ENCODE results near the gene PDCD6IP.
"Not testable (repeated sequence)": the region's sequence is repeated elsewhere in the genome, so short reads cannot be mapped to it uniquely, and the experiment has no call there.

The PDCD6IP gene

DNA sequence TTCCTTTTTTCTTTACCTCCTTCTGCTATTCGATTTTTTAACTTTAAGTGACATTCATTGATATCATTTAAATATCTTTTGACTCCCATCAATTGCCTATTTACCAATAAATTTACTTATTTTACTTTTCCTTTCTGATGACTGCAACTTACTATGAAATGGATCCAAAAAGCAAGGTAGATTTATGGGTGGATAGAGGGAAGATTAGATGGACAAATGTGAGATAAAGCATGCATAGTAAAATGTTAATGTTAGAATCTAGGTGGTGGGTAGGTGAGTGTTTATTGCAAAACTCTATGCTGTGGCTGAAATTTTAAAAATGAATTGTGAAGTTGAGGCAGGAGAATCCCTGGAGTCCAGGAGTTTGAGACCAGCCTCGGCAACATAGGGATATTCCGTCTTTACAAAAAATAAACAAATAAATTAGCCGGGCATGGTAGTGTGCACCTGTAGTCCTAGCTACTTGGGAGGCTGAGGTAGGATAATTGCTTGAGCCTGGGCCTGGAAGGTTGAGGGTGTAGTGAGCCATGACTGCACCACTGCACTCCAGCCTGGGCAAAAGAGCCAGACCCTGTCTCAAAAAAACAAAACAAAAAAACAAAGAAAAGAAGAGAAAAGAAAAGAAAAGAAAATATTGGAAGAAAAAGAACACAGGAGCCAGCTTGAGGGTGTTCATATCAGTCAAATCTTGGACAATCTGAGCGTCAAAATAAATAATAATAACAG is 6.1 kb upstream of the PDCD6IP start:
- DNase-seq (ENCODE audit: low read depth, low spot score), result no peak

DNA sequence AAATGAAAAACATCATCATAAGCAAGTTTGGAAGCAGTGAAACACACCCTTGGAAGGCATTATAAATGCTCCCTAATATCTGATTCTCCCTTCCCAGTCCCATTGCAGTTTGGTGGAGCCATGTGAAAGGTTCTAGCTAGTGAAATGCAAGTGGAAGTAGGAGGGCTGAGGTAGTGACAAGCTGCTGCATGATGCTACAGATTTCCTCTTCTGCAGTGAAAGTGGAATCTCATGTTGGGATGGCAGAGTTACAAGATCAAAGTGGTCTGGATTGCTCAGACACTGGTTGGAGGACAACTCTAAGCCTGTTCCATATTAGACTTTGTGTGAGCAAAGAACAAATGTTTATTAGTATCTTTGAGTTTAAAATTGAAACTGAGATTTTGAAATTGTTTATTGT is 3.3 kb upstream of the PDCD6IP start:
- DNase-seq (ENCODE audit: low read depth, low spot score), result no peak

DNA sequence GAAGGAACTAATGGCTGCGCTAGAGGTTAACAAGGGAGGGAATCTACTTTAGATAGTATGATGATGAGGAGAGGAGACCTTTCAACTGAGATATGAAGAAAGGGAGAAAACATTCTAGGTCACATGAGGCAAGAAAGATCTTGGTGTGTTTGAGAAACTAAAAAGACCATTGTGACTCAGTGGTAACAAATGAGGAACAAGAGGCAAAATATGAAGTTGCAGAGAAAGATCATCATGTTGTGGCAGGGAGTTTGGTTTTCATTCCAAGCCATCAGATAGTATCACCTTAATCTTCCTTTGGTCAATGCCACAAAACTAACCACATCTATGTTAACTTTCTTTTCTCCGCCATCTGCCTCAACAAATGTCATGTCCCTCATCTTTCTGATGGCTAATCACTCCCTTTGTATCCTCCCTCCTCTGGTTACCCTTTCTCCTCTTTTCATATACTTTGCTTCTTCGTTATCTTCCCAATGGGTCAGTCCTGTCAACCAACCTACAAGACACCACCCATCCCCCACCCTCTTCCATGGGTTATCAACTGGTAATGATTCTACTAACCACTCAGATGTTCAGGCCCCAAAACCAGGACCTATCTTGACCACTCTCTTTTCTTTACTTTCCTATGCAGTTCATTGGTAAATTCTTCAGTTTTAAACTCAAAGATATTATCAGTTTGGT is 2.4 kb upstream of the PDCD6IP start:
- no peak for DNase-seq (ENCODE audit: low read depth, low spot score)

DNA sequence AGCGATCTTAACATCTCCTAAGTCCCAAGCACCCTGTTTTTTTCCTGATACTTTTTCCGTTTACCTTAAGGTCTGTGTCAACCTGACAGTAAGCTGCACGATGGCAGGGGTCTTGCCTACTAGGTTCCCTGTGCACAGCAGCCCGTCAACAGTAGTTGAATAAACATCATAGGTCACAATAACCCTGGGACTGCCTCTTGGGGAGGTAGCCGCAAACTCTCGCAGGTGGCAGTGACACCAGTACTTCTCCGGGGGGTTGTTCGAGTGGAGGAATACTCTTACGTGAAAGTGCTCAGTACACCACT is 365 bp upstream of the PDCD6IP start:
- no peak for DNase-seq (ENCODE audit: low read depth, low spot score)

DNA sequence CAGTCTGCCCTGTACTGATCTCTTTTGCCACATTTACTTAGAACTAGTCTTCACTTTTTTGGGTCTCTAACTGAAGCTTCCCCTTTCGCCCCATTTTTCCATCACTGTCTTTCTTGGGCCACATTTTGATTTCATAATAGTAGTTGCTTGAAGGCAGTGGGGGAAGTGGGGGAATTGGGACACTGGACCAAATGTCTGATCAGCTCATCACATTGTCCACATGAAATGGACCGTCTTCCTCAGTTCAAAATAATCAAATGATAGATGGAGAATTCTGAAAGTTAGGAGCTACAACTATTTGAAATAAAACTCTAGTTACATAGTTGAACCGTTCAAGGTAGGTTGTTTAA is 747 bp downstream of the PDCD6IP start:
- DNase-seq (ENCODE audit: low read depth, low spot score), result no peak

DNA sequence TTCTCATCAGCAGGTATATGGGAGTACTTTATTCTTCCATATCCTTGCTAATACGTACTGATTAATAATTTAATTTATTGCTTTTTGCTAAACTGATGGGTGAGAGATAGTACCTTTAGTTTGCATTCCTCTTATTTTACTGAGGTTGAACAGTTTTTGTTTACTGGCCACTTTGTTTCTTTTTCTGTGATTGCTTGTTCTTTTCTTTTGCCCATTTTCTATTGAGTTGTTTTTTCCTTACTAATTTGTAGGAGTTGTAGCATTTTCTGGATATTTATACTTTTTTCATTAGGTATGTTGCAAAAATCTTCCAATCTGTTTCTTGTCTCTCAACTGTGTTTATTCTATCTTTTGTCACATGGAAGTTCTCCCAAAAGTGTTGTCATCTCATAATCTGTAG is 4.8 kb downstream of the PDCD6IP start:
- DNase-seq (ENCODE audit: low read depth, low spot score), result no peak

DNA sequence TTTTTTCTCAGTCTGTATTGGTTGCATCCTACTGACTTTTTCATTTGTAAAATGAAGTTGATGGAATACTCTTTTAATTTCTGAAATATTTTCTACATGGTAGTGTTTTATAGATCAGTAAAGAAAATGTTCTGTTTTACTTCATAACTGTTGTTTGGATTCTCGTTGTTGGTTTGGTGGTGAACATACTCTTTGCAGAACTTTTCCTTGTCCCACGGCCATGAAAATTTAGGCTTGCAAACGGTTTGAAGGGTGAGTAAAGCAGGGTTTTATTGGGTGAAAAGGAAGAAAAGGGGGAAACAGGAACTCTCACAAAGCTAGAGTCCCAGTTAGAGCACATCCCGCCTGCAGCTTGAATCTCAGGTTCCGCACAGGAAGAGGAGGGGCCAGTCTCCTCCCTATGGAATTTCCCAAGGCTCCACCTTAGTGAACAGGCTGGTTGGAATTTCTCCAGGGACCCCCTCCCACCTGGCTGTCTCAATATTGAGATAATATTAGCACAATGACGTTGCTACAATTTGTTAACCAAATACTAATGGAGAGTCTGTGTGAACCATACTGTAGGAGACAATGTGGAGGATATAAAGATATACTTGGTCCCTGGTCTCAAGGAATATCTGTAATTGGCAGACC is 5.6 kb downstream of the PDCD6IP start:
- no peak for DNase-seq (ENCODE audit: low read depth, low spot score)

DNA sequence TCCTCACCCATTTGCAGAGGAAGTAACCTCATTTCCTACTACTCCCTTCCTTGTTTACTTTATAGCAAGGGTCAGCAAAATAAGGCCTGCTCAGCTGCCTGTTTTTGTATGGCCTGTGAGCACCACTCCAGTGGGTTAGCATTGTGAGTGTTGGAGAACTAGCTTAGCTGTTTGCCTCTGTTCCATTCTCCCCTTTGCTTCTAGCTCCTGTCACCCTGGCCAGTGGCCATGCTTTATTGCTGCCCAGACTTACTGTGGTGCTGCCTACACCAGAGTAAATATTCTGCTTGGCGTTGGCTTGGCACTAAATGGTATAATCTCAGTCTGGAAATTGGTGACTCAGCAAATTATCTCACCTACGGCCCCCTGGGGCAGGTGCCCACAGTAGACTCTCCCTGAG is 8.8 kb downstream of the PDCD6IP start:
- DNase-seq (ENCODE audit: low read depth, low spot score), result no peak

DNA sequence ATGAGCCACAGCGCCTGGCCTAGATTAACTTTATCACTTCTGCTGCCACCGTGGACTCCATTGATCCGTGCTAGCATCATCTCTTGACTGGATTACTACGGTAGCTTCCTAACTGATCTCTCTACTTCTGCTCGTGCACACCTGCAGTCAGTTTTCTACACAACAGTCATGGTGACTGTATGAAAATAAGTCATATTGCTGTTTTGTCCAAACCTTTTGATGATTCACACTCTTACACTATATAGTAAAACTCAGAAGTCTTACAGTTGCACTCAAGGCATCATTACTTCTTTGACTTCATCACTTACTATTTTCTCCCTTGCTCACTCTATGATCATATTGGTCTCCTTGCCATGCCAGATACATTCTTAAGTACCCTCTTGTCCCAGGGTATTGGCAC is 10.1 kb downstream of the PDCD6IP start:
- no peak for DNase-seq (ENCODE audit: low read depth, low spot score)

DNA sequence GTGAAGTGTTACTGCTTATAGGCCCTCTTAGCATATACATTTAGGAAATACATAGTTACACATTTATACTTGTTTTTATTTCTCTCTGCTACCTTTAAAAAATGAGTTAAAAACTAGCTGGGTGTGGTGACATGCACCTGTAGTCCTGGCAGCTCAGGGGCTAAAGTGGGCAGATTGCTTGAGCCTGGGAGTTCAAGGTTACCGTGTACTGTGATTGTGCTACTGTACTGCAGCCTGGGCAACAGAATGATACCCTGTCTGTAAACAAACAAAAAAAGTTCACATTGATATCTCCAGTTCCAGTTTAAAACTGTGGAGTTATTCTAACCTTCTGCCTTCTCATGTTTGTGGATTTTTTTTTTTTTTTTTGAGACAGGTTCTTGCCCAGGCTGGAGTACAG is 12.1 kb downstream of the PDCD6IP start:
- DNase-seq (ENCODE audit: low read depth, low spot score), result no peak

DNA sequence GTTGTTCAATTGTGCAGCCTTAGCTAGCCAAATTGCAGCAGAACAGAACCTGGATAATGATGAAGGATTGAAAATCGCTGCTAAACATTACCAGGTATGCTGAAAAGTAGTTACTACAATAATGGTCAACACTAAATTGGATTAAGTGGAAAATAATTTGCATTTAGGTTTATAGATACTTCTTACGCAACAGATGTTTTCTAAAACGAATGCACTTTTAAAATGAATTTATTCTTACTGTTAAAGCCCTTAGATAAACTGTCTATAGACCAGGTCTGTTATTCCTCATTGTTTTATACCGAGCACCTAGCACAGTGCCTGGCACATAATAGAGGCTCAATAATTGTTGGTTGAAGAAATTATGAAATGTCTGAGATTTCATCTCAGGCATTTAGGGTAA is 23.6 kb downstream of the PDCD6IP start:
- no peak for DNase-seq (ENCODE audit: low read depth, low spot score)

DNA sequence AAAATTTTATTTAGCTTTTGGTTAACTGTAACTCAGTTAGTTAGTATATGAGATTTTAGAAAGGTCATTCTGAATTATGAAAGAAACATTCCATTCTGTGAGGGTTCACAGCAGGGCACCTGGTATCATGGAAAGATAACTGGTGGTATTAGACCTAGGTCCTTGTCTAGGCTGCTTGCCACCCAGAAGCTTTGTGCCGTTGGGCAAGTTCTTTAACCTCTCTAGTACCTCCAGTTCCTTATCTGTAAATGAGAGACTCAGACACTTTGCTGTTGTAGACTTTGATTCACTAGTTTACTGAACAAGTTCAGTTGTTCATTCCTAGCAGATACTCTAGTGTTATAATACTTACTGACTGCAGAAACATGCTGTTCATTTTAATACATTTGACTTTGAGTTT is 25.4 kb downstream of the PDCD6IP start:
- no peak for DNase-seq (ENCODE audit: low read depth, low spot score)

DNA sequence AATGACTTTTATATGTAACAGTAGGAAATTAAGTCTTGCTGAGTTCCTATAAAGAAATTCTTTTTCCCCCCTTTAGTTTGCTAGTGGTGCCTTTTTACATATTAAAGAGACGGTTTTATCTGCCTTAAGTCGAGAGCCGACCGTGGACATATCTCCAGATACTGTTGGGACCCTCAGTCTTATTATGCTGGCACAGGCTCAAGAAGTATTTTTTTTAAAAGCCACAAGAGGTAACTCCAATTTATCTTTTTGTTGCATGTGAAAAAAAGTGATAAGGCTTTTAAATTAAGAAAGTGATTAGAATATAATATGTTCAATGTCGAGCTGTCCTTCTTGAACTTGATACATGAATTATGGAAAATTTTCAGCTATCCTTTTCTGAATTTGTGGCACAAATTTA is 26.7 kb downstream of the PDCD6IP start:
- DNase-seq (ENCODE audit: low read depth, low spot score), result no peak

DNA sequence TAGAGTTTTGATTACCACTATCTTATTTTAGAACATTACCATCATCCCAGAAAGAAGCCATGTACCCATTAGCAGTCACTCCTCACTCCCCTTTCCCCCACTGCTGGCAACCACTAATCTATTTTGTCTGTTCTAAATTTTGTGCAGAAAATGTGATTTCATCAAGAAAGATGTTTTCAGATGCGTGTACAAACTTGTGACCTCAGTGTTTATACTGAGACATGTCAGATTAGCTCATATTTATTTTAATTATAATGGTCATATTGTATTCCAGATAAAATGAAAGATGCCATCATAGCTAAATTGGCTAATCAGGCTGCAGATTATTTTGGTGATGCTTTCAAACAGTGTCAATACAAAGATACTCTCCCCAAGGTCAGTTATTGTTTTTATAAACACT is 27.8 kb downstream of the PDCD6IP start:
- no peak for DNase-seq (ENCODE audit: low read depth, low spot score)

DNA sequence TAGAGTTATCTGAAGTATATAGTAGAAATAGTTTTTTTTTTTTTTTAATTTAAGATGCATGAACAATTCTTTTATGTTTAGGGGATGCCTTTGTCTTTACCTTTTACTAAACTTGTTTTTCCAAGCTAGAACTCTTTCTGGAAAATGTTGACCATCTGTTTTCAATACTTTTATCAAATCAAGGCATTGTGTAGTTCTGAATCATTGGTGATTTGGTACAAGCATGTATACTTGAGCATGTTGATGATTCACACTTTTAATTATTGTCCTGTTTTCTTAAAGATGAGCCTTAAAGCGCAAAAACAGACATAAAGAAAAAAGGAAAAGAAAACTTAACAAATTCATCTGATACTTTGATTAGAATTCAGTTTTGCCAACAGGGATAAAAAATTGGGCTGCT is 28.3 kb downstream of the PDCD6IP start:
- no peak for DNase-seq (ENCODE audit: low read depth, low spot score)

DNA sequence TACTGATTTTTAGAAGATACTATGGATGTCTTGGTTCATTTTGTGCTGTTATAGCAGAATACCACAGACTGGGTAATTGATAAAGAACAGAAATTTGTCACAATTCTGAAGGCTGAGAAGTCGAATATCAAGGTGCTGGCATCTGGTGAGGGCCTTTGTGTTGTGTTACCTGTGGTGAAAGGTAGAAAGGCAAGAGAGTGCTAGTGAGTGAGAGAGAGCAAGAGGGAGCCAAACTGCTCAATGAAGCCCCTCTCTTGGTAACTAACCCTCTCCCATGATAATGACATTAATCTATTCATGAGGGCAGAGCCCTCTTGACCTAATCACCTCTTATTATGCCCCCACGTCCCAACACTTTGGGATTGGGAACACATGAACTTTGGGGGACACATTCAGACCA is 31.3 kb downstream of the PDCD6IP start:
- DNase-seq (ENCODE audit: low read depth, low spot score), result no peak

DNA sequence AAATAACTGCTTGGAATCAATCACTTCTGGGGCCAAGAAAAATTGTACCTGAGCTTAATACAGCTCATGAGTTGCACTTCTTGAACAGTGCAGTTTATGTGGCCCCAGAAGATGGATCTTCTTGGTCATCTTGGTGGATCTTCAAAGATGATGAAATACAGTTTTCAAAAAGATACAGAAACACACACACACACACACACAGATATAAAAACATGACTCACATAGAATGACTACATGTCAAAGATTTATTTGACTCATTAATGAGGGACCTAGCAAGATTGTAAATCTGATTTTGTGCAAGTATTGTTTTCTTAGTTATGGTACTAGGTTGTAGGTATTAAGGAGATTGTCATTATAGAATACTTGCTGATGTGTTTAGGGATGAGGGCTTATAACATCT is 32.6 kb downstream of the PDCD6IP start:
- no peak for DNase-seq (ENCODE audit: low read depth, low spot score)

DNA sequence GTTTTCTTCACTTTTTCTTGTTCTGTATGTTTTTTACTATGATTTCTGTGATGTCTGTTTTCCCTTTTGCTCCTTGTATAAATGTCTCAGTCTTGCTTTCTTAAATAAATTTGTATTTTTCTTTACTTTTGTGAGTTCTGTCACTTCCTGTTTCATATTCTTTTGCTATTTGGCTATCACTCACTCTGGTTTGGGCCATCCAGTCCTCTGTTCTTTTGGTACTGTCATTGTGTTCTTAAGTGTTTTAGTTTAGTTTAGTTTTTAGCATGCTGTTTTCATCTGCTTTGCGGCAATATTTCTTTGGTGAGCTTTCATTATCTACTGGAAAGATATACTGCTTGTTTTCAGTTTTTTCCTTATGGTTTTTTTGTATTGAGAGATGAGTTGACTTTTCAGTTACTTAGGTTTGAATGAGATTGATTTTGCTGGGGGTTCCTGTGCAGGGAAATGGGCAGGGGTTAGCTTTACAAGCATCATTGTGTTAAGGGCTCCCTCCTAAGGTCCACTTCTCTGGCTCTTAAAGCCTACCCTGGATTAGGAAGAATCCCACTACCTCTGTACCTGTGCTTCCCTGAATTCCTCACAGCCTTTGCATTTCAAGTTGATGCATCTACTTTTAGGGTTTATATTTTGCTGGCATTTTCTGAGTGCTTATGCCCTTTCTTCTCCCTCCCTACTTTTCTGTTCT is 35.1 kb downstream of the PDCD6IP start:
- DNase-seq (ENCODE audit: low read depth, low spot score), result no peak

DNA sequence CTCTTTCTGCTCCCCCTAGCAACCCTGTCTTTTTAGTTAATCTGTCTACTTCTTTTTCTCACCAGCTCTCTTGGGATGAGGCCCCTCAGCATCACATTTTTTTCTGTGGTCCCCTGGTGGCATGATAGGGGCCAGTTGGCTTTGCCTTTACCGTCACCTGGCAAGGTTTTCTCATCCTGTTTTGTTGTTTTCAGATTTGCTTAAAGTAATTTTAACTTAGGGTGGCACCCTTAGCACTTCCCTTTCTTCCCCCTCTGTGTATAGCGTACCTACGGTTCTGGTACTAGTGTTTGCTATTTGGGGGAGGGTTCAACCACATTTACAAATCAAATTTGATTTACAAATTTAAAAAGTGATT is 35.6 kb downstream of the PDCD6IP start:
- DNase-seq (ENCODE audit: low read depth, low spot score), result no peak

DNA sequence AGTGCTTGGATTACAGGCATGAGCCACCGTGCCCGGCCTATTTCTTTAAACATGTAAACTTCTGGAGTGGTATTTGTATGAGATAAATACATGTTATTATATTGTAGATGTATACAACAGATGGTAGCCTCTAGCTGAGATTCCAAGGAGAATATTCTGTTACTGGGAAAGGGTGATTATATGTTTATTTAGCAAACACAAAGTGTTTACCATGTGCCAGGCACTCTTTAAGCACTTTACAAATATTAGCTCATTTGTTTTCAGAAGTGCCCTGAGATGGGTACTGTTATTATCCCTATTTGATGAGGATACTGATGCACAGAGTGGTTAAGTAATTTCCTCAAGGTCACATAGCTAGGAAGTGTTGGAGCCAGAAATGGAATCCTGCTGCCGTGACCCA is 38.8 kb downstream of the PDCD6IP start:
- DNase-seq (ENCODE audit: low read depth, low spot score), result not testable (repeated sequence)

DNA sequence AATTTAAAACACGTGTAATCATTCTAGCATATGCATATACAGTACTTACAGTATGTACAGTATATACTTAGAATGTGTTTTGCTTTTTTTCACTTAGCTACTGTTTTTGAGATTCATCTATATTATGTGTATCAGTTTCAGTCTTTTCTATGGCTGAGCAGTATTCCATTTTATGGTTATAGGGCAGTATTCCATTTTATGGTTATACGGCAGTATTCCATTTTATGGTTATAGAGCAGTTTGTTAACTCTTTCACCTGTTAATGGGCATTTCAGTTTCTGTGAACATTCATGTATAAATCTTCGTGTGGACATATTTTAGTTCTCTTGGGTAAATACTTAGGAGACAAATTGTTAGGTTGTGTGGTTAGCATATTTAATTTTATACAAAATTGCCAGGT is 40.9 kb downstream of the PDCD6IP start:
- no peak for DNase-seq (ENCODE audit: low read depth, low spot score)

DNA sequence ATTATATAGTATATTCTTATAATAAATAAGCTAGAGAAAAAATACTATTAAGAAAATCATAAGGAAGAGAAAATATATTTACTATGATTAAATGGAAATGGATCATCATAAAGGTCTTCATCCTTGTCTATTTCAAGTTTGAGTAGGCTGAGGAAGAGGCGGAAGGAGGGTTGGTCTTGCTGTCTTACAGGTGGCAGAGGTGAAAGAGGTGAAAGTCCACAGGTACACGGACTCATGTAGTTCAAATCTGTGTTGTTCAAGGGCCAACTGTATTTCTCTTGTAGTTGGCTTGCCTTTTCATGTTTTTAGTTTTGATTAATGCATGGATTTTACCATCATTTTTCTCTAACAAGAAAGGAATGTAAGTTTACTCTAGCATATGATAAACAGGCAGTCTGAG is 41.7 kb downstream of the PDCD6IP start:
- DNase-seq (ENCODE audit: low read depth, low spot score), result no peak

All from activated naive CD8-positive, alpha-beta T cell treated with anti-CD3 and anti-CD28 coated beads, Interleukin-2, amount 50 U/mL, for 16 hours (primary cell).